Inflammatory macrophage treated with lipopolysaccharide for 1 hour (primary cell): ENCODE results near the gene UVRAG.

Experiments used
- DNase-seq, 2 donors: peaks; one replicate each; pipeline ENCODE4 v3.0.0-alpha.2; 2020 to 2022

Gene UVRAG

DNA sequence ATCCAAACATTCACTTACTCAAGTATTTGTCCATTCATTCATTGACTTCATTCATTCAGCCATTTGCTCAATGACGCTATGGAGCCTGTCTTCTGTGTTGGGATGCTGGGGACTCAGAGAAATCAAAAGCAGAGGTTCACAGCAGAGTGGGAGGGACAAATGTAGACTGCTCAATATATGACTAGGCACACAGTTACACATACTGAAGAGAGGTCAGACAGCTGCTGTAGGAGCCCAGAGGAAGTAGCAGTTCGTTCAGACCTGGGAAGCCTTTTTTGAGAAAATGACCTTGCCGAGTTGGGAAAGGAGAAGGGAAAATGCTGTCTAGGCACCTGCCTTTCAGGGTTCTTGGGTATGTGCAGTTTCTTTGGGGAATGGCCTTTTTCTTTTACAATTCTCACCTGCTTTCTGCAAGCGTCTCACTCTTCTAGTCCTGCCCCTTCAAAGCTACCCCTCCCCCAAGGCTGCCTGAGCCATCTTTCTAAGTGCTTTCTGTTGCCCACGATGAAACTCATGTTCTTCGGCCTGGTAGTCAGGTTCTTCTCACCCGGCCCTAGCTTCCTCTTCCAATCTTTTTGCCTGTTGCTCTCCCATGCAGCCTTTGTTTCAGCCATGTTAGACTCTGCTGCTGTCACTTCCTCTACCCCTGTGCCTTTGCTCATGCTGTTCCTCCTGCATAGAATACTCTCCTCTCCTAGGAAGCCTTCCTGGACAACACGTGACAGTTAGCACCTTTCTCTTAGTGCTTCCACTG lies 4.2 kb upstream of the UVRAG start:
- DNase-seq = peak; percentile 50 to 72

DNA sequence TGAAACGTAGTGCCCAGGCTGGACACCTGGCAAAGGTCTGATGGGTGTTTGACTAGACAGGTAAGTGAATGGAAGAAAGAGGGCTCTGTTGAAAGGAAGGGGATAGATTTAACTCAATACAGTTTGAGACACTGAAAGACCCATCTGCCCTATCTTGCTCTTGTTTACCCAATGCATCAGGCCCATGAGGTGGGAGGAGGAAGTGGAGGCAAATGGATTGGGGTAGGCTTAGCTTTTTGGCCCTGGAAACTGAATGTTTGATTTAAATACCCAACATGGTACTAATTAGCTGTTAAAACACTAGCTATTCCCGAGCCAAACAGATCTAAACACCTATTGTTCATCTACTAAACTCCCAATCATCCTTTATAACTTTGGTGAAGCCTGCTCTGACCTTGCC lies 3.5 kb upstream of the UVRAG start:
- no peak for DNase-seq

DNA sequence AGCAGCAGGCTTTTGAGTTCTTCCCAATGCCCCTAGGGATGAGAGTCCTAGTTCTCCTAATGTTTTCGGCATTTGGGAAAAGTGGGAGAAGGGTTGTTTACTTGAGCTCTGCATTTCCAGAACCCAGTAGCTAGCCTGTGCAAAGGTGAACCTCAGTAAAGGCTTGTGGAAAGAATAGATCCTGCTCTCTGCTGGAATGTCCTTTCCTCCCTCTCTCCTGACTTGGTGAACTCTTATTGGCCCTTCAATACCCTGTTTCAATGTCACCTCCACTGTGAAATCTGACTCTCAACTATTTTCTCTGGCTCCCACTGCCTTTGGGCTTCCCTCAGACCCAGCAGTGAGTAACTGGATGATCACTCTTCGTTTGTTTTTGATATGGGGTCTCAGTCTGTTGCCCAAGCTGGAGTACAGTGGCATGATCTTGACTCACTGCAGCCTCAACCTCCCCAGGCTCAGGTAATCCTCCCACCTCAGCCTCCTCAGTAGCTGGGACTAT lies 2.4 kb upstream of the UVRAG start:
- DNase-seq = no peak

DNA sequence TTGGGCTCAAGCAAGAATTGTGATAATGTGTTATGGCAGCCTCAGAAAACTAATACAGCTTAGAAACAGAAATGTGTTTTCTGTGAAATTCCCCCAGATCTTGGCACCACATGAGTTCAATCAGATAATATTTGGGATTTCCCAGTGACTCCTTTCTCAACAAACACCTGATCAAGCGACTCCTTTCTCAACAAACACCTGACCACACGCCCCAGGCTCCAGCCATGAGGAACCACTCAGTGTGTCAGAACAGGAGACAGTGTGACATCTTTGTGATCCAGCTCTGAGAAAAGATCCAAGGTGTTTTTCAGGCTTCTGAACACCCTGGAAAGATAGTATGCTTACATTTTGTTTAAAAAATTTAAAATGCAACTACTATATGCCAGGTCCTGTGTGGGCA lies 1.9 kb upstream of the UVRAG start:
- DNase-seq = peak in 1 of 2 donors; percentile 51

DNA sequence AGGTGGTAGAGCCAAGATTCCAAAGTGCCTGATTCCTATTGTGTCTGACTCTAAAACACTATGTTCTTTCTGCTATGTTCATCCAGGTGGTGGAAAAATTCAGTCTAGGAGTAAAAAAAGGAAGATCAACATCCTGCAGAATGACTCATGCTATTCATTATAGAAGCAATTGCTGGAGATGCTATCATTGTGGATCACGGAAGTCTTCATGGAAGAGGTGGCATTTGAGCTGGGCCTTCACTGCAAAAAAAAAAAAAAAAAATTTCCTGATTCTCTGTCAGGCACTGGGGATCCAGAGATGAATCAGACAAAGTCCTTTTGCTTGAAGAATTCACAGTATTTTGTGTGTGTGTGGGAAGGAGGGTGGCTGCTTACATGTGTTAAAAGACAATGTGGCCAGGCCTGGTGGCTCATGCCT lies 1.4 kb upstream of the UVRAG start:
- DNase-seq = no peak

DNA sequence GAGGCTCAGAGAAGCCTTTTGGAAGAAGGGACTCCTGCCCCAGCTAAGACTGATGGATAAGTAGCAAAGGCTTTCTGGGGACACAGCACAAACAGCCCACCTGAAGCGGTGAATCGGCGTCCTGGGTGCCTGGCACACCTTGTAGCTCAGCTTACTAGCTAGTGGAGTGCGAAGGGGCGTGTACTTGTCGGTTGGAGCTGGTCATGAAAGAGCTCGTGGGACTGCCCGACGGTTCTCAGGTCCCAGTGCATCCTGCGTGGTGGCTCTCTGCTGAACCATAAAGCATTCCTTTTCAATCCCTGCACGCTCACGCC lies 690 bp upstream of the UVRAG start:
- no peak for DNase-seq

DNA sequence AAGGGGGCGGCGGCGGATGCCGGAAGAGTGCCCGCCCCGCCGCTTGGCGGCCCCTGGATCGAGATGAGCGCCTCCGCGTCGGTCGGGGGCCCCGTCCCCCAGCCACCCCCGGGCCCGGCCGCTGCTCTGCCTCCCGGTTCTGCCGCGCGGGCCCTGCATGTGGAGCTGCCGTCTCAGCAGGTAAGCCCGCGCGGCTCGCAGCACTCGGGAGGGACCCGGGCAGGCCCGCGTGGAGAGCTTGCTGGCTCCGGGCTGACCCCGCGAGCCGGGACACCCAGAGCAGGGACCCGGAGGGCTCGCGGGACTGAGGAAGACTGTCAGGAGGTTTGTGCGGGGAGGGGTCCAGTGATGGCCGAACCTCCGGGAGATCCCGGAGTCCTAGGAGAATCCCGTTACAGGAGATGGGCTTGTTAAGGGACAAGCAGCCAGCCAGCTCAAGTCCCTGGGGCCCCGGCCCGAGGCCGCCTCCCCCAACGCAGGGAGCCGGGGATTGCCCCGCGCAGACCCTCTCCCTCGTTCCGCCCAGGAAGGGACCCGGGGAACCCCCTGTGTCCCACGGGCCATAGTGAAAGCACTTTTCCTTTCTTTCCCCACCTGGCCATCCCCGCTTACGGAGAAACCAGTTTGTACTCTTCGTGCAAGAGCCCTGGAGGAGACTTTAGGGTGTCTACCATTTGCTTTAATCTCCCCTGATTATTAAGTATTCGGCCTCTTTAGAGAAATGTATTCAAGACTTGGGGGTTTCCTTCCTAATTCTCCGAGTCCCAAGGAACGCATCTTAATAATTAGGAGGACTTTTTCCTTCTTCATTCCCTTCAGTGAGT lies 547 bp downstream of the UVRAG start:
- DNase-seq = peak; percentile 17 to 25

DNA sequence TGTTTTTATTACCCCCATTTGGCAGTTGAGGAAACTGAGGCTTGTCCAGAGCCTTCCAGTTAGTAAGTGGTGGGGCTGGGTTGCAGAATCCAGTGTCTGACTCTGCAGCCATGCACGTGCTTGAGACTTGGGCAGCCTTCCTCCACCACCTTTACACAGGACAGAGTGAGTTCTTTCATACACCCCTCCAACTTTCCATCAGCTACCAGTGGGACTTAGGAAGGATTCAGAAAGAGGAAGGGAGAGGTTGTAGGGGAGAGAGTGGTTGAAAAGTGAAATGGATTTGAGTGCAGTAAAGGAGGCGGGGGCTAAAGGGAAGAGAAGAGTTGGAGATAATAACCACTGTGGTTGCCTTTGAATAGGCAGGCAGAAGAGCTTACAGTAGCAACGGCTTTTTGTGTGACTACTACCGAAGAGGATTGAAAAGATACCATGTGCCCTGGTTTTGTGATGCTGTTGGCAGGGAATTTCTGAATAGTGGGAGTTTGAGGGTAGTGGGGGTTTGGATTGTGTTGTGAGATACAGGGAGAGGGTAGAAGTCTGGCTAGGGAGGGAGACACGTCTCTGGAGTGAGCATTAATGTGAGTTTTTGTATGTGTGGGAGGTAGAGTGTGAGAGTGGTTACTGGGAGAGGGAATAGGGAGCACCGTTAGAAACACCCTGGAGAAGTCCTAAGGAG lies 1.7 kb downstream of the UVRAG start:
- DNase-seq = no peak

DNA sequence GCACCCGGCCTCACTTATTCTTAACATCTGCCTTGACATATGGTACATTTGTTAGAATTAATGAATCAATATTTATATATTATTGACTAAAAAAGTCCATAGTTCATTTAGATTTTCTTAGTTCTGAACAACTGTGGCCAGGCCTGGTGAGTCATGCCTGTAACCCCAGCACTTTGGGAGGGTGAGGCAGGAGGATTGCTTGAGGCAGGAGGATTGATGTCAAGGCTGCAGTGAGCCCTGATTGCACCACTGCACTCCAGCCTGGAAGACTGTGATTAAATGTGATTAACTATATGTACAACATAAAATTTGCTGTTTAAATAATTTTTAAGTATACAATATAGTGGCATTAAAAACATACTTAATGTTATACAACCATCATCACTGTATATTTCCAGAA lies 5.6 kb downstream of the UVRAG start:
- no peak for DNase-seq

DNA sequence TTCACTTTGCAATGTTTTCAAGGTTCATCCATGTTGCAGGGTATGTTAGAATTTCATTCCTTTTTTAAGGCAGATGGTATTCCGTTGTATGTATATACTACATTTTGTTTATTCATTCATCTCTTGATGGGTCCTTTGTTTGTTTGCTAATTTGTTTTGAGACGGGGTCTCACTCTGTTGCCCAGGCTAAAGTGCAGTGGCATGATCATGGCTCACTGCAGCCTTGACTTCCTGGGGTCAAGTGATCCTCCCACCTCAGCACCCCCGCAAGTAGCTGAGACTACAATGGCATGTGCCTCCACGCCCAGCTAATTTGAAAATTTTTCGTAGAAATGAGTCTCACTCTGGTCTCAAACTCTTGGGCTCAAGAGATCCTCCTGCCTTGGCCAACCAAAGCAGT lies 6.2 kb downstream of the UVRAG start:
- no peak for DNase-seq

DNA sequence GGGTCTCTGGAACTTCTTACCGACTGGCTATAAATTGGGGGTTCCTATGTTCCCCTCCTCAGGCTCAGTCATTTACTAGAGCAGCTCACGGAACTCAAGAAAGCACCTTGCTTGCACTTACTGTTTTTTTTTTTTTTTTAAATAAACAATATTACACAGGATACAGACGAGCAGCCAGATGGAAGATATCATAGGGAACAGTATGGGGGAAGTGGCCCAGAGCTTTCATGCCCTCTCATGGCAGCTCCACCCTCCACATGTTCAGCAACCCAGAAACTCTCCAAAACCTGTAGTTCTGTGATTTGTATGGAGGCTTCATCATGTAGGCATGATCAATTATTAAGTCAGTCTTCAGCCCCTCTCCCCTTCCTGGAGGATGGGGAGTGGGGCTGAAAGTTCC lies 7.5 kb downstream of the UVRAG start:
- DNase-seq = no peak

DNA sequence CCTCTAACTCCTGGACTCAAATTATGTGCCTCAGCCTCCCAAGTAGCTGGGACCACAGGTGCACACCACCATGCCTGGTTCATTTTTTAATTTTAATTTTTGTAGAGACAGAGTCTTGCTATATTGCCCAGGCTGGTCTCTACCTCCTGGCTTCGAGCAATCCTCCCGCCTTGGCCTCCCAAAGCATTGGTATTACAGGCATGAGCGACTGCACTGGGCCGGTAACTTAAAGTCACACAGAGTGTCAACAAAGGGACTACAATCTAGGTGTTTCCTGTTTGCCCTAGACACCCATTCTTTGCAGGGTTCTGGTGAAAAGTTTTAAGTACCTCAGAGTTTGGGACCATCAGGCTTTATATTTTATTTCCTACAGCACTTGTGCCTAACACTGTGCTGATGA lies 8.4 kb downstream of the UVRAG start:
- no peak for DNase-seq

DNA sequence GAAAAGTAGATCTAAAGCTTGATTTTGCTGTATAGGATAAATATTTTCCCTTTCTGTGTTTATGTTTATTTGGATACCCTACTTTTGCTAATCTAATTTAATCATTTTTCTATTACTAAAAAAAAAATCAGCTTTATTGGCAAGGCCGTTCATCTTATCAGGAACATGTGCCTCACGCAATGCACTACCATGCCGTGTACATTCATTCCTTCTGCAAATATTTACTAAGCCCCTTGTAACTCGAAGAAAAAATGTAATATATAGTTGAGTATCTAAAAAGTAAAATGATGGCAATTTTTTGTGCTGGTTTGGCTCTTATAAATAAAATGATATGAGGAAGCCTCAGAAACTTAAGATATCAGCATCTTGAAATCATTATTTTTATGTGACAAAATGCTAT lies 8.9 kb downstream of the UVRAG start:
- DNase-seq = no peak

DNA sequence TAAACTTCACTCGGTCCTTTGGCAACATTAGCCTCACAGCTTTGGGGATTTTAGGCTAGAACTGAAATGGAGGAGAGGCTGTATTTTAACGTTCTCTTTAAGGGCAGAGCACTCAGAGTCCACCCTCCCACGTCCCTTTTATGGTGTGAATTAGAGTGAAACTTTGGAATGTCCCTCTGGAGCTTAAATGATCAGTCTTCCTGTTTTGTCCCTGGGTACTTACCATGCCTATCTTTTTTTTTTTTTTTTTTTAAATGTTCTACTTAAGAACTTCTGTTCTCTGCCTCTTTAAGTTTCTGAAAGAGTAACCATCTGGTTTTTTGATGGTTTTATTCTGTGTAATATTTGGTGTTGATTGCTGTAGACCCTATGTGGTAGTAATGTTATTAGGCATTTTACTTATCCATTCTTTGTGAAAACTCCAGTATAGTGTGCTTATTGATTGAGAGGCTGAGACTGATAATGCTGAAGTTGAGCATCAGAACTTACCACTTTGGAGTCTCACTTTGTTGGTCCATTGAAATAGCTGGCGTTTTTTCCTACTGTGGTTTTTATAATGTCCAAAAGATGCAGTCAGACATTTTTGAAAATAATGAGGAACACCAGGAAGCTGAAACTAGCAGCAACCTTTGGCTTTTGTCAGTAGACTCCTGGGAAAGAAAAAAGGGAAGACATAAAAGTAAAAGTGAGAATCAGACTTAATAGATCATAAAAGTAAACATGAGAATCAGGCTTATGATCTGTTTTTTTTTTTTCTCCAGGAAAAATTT lies 11.6 kb downstream of the UVRAG start:
- peak; percentile 95 to 99 for DNase-seq

DNA sequence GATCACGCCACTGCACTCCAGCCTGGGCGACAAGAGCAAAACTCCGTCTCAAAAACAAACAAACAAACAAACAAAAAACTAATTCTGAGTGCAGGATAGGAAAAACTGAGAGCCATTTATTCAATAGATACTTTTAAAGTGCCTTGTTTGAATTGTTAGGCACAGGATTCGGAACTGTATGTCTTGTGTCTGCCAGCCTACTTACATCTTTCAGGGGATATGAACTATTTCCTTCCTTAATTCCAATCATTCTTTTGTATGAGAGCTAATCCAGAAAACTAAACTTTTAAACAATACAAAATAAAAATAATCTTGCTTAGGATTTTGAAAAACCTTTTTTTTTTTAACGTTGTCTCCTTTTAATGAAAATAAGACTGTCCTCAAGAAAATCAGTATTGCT lies 12.6 kb downstream of the UVRAG start:
- DNase-seq = no peak

DNA sequence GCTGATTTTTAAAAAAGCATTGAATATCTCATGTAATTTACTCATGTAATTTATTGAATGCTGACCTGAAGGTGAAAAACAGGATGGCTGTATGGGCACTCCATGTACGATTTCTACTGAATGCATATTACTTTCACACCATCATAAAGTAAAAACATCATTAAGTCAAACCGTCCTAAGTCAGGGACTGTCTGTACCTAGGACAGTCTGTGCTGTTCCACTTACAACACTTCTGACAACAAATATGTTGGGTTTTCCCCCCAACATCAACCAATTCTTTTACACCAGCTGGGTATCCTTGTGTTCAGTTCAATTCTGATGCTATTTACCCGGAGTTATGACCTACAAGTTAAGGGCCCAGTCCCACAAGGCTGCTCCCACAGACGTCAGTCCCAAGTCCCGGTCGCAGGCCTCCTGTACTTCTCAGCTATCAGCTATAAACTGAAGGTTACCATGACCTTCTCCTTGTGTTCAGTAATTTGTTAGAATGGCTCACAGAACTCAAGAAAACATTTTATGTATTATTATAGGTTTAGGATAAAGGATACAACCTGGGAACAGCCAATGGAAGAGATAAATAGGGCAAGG lies 17.0 kb downstream of the UVRAG start:
- no peak for DNase-seq

DNA sequence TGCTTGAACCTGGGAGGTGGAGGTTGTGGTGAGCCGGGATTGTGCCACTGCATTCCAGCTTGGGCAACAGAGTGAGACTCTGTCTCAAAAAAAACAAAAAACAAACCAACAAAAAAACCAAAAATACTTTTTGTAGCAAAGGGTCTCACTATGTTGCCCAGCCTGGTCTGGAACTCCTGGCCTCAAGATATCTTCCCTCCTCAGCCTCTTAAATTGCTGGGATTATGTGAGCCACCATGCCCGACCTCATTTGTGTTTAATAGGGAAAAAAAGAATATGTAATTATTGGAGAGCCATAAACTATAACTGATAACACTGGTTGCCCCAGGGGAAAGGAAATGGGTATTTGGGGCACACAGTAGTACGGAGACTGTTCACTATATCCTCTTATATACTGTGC lies 19.7 kb downstream of the UVRAG start:
- no peak for DNase-seq

DNA sequence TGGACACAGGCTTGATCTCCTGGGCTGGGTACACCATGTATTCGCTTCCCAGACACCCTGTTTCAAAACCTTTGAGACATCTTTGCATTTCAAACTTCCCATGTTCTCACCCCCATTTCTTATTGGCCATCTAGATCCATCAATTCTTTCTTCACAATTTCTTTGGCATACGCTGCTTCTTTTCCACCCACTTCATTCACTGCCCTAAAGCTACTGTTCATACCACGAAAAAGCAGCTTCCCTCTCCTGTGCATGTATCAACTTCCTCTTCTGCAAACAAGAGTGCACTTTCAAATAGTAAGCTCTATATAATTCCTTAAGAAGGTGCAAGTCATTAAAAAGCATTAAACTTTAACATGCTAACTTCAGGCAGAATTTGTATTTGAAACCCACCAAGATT lies 21.4 kb downstream of the UVRAG start:
- peak; percentile 65 to 73 for DNase-seq

DNA sequence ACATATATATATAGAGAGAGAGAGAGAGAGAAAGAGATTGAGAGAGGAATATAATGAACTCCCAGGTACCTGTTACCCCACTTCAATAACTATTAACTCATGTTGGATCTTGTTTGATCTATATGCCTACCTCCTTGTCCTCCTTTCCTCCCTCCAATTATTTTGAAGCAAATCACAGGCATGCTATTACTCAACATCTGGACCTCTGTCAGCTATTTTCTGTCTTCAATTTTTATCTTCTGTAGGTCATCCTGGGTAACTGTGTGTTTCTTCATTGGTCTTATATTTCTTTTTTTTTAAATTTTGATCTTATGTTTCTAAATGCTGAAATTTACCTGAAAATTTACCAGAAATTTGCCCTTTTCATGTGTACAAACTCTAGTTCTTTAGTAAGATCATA lies 24.8 kb downstream of the UVRAG start:
- no peak for DNase-seq

DNA sequence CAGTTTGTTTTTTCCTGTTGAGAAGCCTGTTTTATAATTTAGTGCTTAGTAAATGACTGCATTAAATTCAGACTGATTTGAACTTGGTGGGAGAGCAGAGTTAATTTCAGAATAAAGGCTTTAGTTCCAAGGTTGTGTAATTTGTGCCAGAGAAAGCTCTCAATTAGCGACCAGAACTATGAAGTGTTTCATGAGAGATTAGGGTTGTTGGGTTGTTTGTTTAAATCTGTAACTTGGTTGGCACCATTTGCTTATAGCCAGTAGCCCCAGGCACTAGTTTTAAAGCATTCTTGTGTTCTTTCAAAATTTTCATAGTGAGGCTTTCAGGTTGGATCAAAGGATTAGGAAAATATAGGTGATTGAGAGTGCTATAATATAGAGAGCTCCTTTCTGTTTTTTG lies 25.5 kb downstream of the UVRAG start:
- DNase-seq = no peak

DNA sequence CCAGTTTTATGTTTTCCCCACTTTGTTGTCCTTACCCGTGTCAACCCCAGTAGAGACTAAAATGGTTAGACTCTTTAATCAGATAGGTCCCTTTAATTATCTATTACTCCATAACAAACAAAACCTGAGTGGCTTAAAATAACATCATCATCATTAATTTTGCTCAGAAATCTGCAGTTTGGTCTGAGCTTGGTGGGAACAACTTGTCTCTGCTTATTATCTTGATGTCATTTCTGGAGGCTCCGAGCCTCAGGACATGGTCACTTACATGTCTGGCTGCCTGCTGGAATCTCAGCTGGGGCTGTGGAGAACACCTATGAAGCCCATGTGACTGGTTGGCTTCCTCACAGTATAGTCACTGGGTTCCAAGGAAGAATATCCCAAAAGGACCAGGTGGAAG lies 26.7 kb downstream of the UVRAG start:
- DNase-seq = no peak

DNA sequence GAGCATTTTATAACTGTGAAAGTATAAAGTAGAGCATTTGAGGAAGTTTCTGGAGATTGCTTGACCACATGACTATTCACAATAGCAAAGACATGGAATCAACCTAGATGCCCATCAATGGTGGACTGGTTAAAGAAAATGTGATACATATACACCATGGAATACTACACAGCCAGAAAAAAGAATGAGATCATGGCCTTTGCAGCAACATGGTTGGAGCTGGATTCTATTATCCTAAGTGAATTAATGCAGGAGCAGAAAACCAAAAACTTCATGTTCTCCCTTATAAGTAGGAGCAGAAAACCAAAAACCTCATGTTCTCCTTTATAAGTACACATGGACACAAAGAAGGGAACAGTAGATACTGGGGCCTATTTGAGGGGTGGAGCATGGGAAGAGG lies 30.3 kb downstream of the UVRAG start:
- DNase-seq = no peak

DNA sequence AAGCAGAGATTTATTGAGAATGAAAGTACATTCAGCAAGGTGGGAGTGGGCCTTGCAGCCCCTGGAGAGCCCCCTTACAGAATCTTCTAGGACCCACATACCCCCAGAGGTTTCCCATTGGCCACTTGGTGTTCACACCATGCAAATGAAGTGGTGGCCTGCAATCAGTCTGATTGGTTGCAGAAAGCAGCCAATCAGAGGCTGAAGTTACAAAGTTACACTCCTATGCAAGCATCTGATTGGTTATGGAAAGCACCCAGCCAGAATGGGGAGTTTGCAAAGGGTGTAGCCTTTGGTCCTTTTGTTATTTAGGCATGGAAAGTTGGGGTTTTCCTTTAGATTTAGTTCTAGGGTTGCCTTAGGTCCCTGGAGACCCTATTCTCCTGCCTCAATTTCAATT lies 34.9 kb downstream of the UVRAG start:
- no peak for DNase-seq
